Activated CD4-positive, alpha-beta T cell treated with anti-CD3 and anti-CD28 coated beads, Interleukin-10, Interleukin-2, amounts not matched to agents 100 ng/mL and 50 ng/mL, durations not matched to agents 16 hours and 8 hours (primary cell): ENCODE measurements around the gene SCGB1D4.

Experiments
- DNase-seq: peaks from one replicate; pipeline ENCODE4 v3.0.0-alpha.2; 2020

The SCGB1D4 gene

DNA sequence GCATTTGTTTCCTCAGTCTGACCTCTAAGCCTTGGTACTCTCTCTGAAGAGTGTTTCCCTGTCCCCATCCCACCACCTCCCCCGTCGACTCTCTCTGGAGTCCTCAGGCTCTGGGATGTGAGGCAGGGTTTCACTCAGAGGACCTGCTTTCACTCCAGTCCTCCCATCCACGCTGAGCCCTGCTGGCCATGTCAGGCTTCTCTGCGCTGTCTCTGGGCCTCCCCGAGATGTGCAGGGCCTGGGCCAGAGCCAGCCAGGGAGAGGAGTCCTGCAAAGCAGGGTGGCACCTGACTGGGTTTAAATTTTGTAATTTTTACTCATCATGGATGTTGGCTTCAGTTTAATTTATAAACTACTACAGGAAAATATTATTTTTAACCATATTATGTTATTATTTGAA, 25.6 kb downstream of the SCGB1D4 start:
- DNase-seq, result no peak

GRCh38 chr11:62269654-62270278, 29.1 kb downstream of the SCGB1D4 start, which contains the start of gene SCGB2A2:
SCGB2A2 (plus strand) TSS chr11:62270158; CDS start chr11:62270217, 59 bp downstream.
- DNase-seq, result no peak

- DNase-seq, result peak; percentile 19
Observed at GRCh38 chr11:62267576-62267975, 31.3 kb downstream of the SCGB1D4 start.

DNA sequence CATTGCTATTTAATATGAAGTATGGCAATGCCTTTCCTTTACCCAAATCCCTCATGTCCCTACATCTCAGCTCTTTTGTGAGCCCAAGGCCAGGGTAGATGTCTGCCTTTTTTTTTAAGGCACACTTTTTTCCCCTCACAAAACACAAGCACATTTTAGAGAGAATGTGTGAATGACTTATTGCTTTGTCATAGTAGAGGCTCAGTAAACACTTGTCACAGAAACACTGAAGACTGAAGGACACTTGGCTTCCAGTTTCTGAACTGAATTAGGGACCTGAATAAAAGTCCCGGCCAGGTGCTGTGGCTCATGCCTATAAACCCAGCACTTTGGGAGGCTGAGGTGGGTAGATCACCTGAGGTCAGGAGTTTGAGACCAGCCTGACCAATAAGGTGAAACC, 31.8 kb downstream of the SCGB1D4 start:
- DNase-seq, result no peak

DNA sequence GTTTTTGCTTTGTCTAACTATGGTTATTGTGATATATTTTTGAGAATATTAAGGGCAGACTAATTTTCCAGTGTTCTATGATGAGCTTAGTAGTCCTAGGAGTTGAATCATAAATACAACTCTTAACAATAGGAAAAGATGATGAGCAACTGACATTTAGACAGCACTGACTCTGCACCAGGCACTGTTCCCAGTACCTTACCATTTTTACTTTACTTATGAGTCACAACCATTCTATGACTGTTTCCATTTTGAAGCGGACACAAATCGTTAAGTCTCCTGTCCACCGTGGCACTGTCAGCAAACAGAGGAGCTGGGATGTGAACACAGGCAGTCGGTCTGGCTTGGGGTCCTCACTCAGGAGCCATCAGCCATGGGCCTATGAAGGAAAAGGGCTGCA, 32.3 kb downstream of the SCGB1D4 start:
- DNase-seq, result peak; percentile 49

DNA sequence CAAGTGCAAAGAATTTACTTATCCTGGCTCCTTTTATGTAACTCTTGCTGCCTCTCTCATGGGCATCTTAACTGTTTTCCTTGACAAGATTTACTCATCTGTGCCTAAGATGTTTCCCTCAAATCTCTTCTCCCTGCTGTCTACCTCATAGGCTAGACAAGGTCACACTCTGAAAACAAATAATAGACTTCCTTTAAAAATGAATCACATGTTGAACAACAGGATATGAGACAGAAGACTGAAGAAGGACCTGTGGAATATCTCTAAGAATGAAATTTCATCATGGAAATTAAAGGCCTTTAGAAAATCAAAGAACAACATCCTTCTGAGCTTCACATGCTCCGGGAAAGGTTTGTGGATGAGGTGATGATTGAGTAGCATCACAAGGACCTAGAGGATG, 34.9 kb downstream of the SCGB1D4 start:
- DNase-seq, result no peak

DNA sequence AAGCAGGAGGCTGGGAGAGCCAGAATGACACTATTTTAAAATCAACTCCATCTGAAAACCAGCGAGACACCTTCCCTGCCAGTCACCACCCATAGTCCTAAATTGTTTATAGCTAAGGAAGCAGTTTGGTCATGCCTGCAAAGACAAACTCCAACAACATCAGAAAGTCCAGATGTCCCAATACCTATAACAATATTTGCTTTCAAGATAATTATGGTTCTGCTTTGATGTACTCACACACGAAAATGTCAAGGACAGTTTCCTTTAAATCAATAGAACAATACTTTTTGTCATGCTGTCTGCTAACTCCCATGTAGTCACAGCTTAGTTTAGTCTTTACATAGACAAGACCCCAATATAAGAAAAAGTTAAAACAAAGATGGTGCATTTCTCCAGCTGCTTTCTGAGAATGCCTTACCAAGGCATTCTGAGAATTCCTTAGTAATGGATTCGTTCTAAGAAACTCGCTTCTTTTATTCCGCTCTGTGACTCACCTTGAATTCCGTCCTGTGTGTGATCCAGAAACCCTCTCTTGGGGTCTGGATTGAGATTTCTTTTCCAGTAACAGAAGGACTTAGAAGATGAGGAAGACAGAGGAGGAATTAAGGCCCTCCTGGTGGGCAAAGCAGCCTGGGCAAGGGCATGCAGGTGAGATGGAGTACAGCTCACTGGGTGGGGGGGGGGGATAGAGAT, 38.5 kb downstream of the SCGB1D4 start:
- DNase-seq, result no peak

GRCh38 chr11:62256281-62256680, 42.6 kb downstream of the SCGB1D4 start:
- DNase-seq, result no peak

- no peak for DNase-seq
Observed at GRCh38 chr11:62253999-62254542, 44.8 kb downstream of the SCGB1D4 start.

DNA sequence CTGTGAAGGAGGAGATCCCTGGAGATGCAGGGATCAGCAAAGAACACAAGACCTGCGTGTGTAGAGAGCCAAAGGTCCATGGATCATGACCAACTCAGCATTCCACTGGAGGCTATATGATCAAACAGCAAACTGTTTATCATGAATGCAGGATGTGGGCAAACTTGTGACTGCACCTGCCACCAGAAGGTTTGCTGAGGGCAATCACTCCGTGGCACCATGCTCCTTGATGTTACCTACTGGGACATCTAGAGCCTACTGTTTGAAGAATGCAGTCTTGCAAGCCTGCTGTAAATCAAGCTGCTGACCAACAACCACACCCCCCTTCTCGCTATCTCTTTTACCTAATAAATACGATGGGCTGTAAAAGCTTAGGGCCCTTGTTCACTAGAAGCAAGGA, 47.2 kb downstream of the SCGB1D4 start:
- DNase-seq, result no peak
